GM12878 (cell line): ENCODE measurements around the gene SORCS2. TPM values are rescaled to one million over a fixed set of nuclear protein-coding genes. Genes with fewer than 3 reads are reported as not detected.

Experiments used
- ATAC-seq: fragments of 200-7000 bp; cut with Tn5 transposase; 3 replicates; pipeline ENCODE4 v1.9.1; 2020; ENCODE audit warnings: mild to moderate bottlenecking, moderate library complexity
- BruUV-seq: library from RNA; stranded (reverse); fragments of 400-500 nt; replicated peaks from 2 replicates; lab custom pipeline; 2021; lab: Mats Ljungman, UMichigan
- CTCF ChIA-PET: fragments of 300-600 bp; sonication (Branson Sonifier 250); formaldehyde crosslinking; extraction: SDS; loops from one replicate; lab custom pipeline; 2021; ENCODE audit warnings: inconsistent platforms; lab: Yijun Ruan, JAX
- POLR2A ChIA-PET: fragments of 350-600 bp; formaldehyde crosslinking; extraction: SDS; loops from one replicate; lab custom pipeline; 2021; ENCODE audit warnings: inconsistent platforms; lab: Charles Lee
- RAD21 ChIA-PET: fragments of 300-600 bp; sonication (Branson Sonifier 250); formaldehyde crosslinking; loops from one replicate; lab custom pipeline; 2023; ENCODE audit warnings: antibody characterized with exemption; ENCODE audit not compliant: unreplicated experiment; lab: Charles Lee
- SMC1A ChIA-PET: fragments of 300-600 bp; sonication (Branson Sonifier 250); formaldehyde crosslinking; loops from one replicate; lab custom pipeline; 2023; ENCODE audit not compliant: unreplicated experiment, uncharacterized antibody; lab: Charles Lee
- DNase-seq: peaks from one replicate; pipeline ENCODE4 v3.0.0-alpha.2; 2011; ENCODE audit warnings: low read depth, low spot score
- FAIRE-seq: peaks from 3 replicates; lab custom pipeline; 2011; peaks lifted over from hg19 to GRCh38; lab: Jason Lieb, UNC
- H2AFZ ChIP-seq: 2 replicates; pipeline ENCODE4 v1.6.0; 2011; ENCODE audit warnings: low read depth, low read length, control low read depth; ENCODE audit not compliant: control insufficient read depth
- H3K27ac ChIP-seq: 2 replicates; pipeline ENCODE4 v1.5.1; 2011; ENCODE audit warnings: control low read depth; ENCODE audit not compliant: control insufficient read depth, insufficient read depth
- H3K27me3 ChIP-seq, 2 experiments: replicated peaks in 1 of 2; 2 replicates each; pipeline versions ENCODE4 v1.6.0 to v1.6.1; 2011; ENCODE audit warnings: low read length in 1 of 2; ENCODE audit not compliant: control insufficient read depth in 2 of 2, insufficient read depth in 2 of 2
- H3K36me3 ChIP-seq, 2 experiments: 2 replicates each; pipeline ENCODE4 v1.5.1; 2011; ENCODE audit warnings: low read length in 1 of 2; ENCODE audit not compliant: control insufficient read depth in 2 of 2, insufficient read depth in 2 of 2
- H3K4me1 ChIP-seq: 2 replicates; pipeline ENCODE4 v1.6.1; 2011; ENCODE audit warnings: mild to moderate bottlenecking, low read length, moderate library complexity, mixed read lengths; ENCODE audit not compliant: control insufficient read depth, insufficient read depth
- H3K4me2 ChIP-seq: 2 replicates; pipeline ENCODE4 v1.6.0; 2011; ENCODE audit warnings: control low read depth; ENCODE audit not compliant: control insufficient read depth, insufficient read depth
- H3K4me3 ChIP-seq: fragments of 200-600 bp; sonication (generic); 2 replicates; pipeline ENCODE4 v1.5.1; 2016
- H3K79me2 ChIP-seq: 2 replicates; pipeline ENCODE4 v1.6.0; 2011; ENCODE audit warnings: low read length; ENCODE audit not compliant: control insufficient read depth, insufficient read depth
- H3K9ac ChIP-seq: 2 replicates; pipeline ENCODE4 v1.8.0; 2011; ENCODE audit warnings: low read length, control low read depth, mixed read lengths; ENCODE audit not compliant: control insufficient read depth, insufficient read depth
- H3K9me3 ChIP-seq: replicated peaks from 3 replicates; pipeline ENCODE4 v1.5.1; 2011; ENCODE audit warnings: mild to moderate bottlenecking, low read length; ENCODE audit not compliant: control insufficient read depth, insufficient read depth
- H4K20me1 ChIP-seq: 2 replicates; pipeline ENCODE4 v1.6.0; 2011; ENCODE audit not compliant: control insufficient read depth, insufficient read depth
- CBX3 ChIP-seq: fragments of 200-600 bp; sonication (generic); IDR thresholded peaks from 2 replicates; pipeline ENCODE4 v1.6.1; 2016; ENCODE audit warnings: low read depth, borderline replicate concordance
- CEBPB ChIP-seq, 2 experiments: fragments of 150-350 bp in 1 of 2; IDR thresholded peaks; 2 replicates each; pipeline ENCODE4 v1.6.1; 2012 to 2014; ENCODE audit warnings: low read depth in 2 of 2, low read length in 2 of 2, borderline replicate concordance in 1 of 2, inconsistent platforms in 1 of 2
- CEBPZ ChIP-seq: fragments of 150-350 bp; IDR thresholded peaks from 2 replicates; pipeline ENCODE4 v1.6.1; 2016; ENCODE audit warnings: low read depth, low read length
- DPF2 ChIP-seq: fragments of 450-650 bp; IDR thresholded peaks from 2 replicates; pipeline ENCODE4 v1.6.1; 2017; ENCODE audit warnings: mild to moderate bottlenecking
- EP300 ChIP-seq, 2 experiments: fragments of 150-350 bp in 1 of 2; IDR thresholded peaks; 2 replicates each; pipeline ENCODE4 v1.6.1; 2011 to 2012; ENCODE audit warnings: low read depth in 2 of 2, low read length in 2 of 2, borderline replicate concordance in 1 of 2, improper control_type of control experiment in 1 of 2, inconsistent platforms in 1 of 2; ENCODE audit not compliant: control insufficient read depth in 1 of 2
- HDGF ChIP-seq: fragments of 450-650 bp; IDR thresholded peaks from 2 replicates; pipeline ENCODE4 v1.6.1; 2016; ENCODE audit warnings: antibody characterized with exemption
- MAX ChIP-seq: IDR thresholded peaks from 2 replicates; pipeline ENCODE4 v1.6.1; 2012; ENCODE audit warnings: low read depth, low read length, improper control_type of control experiment
- NBN ChIP-seq: fragments of 450-650 bp; IDR thresholded peaks from 2 replicates; pipeline ENCODE4 v1.6.1; 2016
- PML ChIP-seq: IDR thresholded peaks from 2 replicates; pipeline ENCODE4 v1.6.1; 2012; ENCODE audit warnings: low read length, inconsistent platforms
- RBBP5 ChIP-seq: fragments of 200-600 bp; sonication (generic); conservative IDR thresholded peaks from 2 replicates; pipeline ENCODE4 v1.6.1; 2016
- REST ChIP-seq: IDR thresholded peaks from 2 replicates; pipeline ENCODE4 v1.6.1; 2012; ENCODE audit warnings: mild to moderate bottlenecking, low read depth, low read length
- SMAD1 ChIP-seq: fragments of 450-650 bp; IDR thresholded peaks from 2 replicates; pipeline ENCODE4 v1.6.1; 2018; ENCODE audit warnings: mild to moderate bottlenecking, low read depth; ENCODE audit not compliant: partially characterized antibody
- SMARCA5 ChIP-seq: fragments of 450-650 bp; IDR thresholded peaks from 2 replicates; pipeline ENCODE4 v1.6.1; 2017; ENCODE audit warnings: mild to moderate bottlenecking
- SRF ChIP-seq, 2 experiments: IDR thresholded peaks; 2 replicates each; pipeline ENCODE4 v1.6.1; 2011; ENCODE audit warnings: low read depth in 2 of 2, low read length in 2 of 2, mild to moderate bottlenecking in 1 of 2, moderate library complexity in 1 of 2
- TAF1 ChIP-seq: IDR thresholded peaks from 2 replicates; pipeline ENCODE4 v1.6.1; 2011; ENCODE audit warnings: mild to moderate bottlenecking, low read depth, low read length, borderline replicate concordance
- TARDBP ChIP-seq: IDR thresholded peaks from 2 replicates; pipeline ENCODE4 v1.6.1; 2016; ENCODE audit warnings: borderline replicate concordance
- WRNIP1 ChIP-seq: IDR thresholded peaks from 2 replicates; pipeline ENCODE4 v1.6.1; 2011; ENCODE audit warnings: low read depth, low read length, improper control_type of control experiment, borderline replicate concordance
- ZZZ3 ChIP-seq: IDR thresholded peaks from 2 replicates; pipeline ENCODE4 v1.6.1; 2011; ENCODE audit warnings: low read depth; ENCODE audit not compliant: control insufficient read depth, insufficient read length
- WGBS: methylation state at CpG from one replicate; pipeline ENCODE4 v1.1.6; 2016; ENCODE audit warnings: low lambda C conversion rate; ENCODE audit not compliant: insufficient replicate concordance, insufficient coverage; ENCODE audit errors: missing lambda C conversion rate; 5-methylcytosine and 5-hydroxymethylcytosine counted together
- in situ Hi-C: fragments of 300-500 bp; cut with MboI; formaldehyde crosslinking; loops from 9 replicates; pipeline ENCODE4 v1.14.3; 2018; ENCODE audit warnings: mixed read lengths
- intact Hi-C: fragments of 100-400 bp; cut with micrococcal nuclease; formaldehyde crosslinking; loops from one replicate; pipeline ENCODE4 v1.14.2; 2022; ENCODE audit not compliant: unreplicated experiment
- polyA plus RNA-seq, 11 experiments: library from polyadenylated mRNA; depleted of rRNA in 4 of 11; unstranded in 6 of 11; stranded (reverse) in 5 of 11; fragments of >200 nt; fragmentation: Nextera tagmentation in 4 of 11; fragmentation: Illumina TruSeq in 1 of 11; extraction: Ambion mirVana in 4 of 11; extraction: Trizol in 1 of 11; gene quantifications; 1 replicate in 1 of 11; 2 replicates in 10 of 11; pipeline versions ENCODE4 v1.2.1 to v1.2.3, GENCODE V29; 2011 to 2016; ENCODE audit warnings: inconsistent platforms in 2 of 11, missing spikeins in 2 of 11, low read depth in 1 of 11
- total RNA-seq, 4 experiments: library from RNA; depleted of rRNA in 3 of 4; stranded (reverse); fragments of >200 nt in 3 of 4; fragmentation: Illumina TruSeq in 1 of 4; extraction: Trizol in 1 of 4; gene quantifications; 2 replicates each; pipeline versions ENCODE4 v1.2.1 to v1.2.3, GENCODE V29; 2013 to 2021

SORCS2 gene
- total and polyA plus RNA-seq, 10 of the 15 experiments (the other 5 are each of a cell fraction or from before 2014, with no cell fraction given): 0.01 to 0.15 (median 0.05) TPM; not detected in 5

GRCh38 chr4:7337196-7338058 lies 145.1 kb downstream of the SORCS2 start:
- intact Hi-C loops (loop anchor here (5.0 kb wide), 1 partner anchor 145 kb away; the partner anchor contains the start of gene SORCS2), in situ Hi-C loops (no loop called here)
- FAIRE-seq (no peak), ATAC-seq (no peak), DNase-seq (no peak)
- H3K4me2 ChIP-seq: no peak overlapping the region
- no peaks in the 10 kb centered on the region; a peak in 1 of 4 replicates for H3K27me3 ChIP-seq
- H3K79me2 ChIP-seq: no peaks in the 10 kb centered on the region
- no peaks in the 10 kb centered on the region for H3K4me1 ChIP-seq
- RAD21 ChIA-PET: no interaction called here
- 23% methylated on average over 22 of the region's 22 CpGs for WGBS
- H3K27ac ChIP-seq: no peak overlapping the region
- no peak overlapping the region for H2AFZ ChIP-seq
- SMC1A ChIA-PET: no interaction called here
- no peak overlapping the region for H3K9ac ChIP-seq
- no peak overlapping the region for H3K4me3 ChIP-seq
- no peaks in the 10 kb centered on the region; the same call in 1 of the 2 replicates for H4K20me1 ChIP-seq
- no TSS peak for BruUV-seq
- H3K36me3 ChIP-seq: no peaks in the 10 kb centered on the region
- POLR2A ChIA-PET: no interaction called here
- CTCF ChIA-PET: no interaction called here
- H3K9me3 ChIP-seq: no peaks in the 10 kb centered on the region
- no peak for TF ChIP-seq WRNIP1
- TF ChIP-seq TAF1: no peak
- TF ChIP-seq EP300 (IDR thresholded peaks at IDR 0.05; ENCODE audit: borderline replicate concordance in 1 of 2, control insufficient read depth in 1 of 2, low read depth in 2 of 2, low read length in 2 of 2): no peak
- TF ChIP-seq NBN: no peak
- TF ChIP-seq REST: no peak
- no peak for TF ChIP-seq DPF2
- no peak for TF ChIP-seq CBX3
- TF ChIP-seq HDGF: no peak
- no peak for TF ChIP-seq CEBPZ
- TF ChIP-seq CEBPB (IDR thresholded peaks at IDR 0.05; ENCODE audit: borderline replicate concordance in 1 of 2, low read depth in 2 of 2, low read length in 2 of 2): no peak
- no peak for TF ChIP-seq SMAD1
- TF ChIP-seq SRF (IDR thresholded peaks at IDR 0.05; ENCODE audit: low read depth in 2 of 2, low read length in 2 of 2): no peak
- TF ChIP-seq PML: no peak
- no peak for TF ChIP-seq RBBP5
- TF ChIP-seq TARDBP: no peak
- TF ChIP-seq ZZZ3: no peak
- no peak for TF ChIP-seq MAX
- TF ChIP-seq SMARCA5: no peak
- TF ChIP-seq, all 136 proteins: peak for 0
